BJ (cell line): ENCODE results near the gene NOX5. TPM values are rescaled to one million over a fixed set of nuclear protein-coding genes. Genes with fewer than 3 reads are reported as not detected.

ENCODE experiments used
- CTCF ChIA-PET: fragments of 350-600 bp; formaldehyde crosslinking; extraction: SDS; loops from one replicate; lab custom pipeline; 2021; ENCODE audit warnings: antibody characterized with exemption, inconsistent platforms; lab: Yijun Ruan, JAX
- POLR2A ChIA-PET: fragments of 300-600 bp; sonication (Branson Sonifier 250); formaldehyde crosslinking; extraction: SDS; loops from one replicate; lab custom pipeline; 2021; ENCODE audit warnings: antibody characterized with exemption; lab: Charles Lee
- DNase-seq: peaks from one replicate; pipeline ENCODE4 v3.0.0-alpha.2; 2011; ENCODE audit warnings: low read depth
- H3K27me3 ChIP-seq: 2 replicates; pipeline ENCODE4 v1.6.0; 2011; ENCODE audit warnings: low read length; ENCODE audit not compliant: control insufficient read depth, insufficient read depth
- H3K36me3 ChIP-seq: 2 replicates; pipeline ENCODE4 v1.5.1; 2011; ENCODE audit warnings: low read length; ENCODE audit not compliant: control insufficient read depth, insufficient read depth
- H3K4me3 ChIP-seq: 2 replicates; pipeline ENCODE4 v1.5.1; 2011; ENCODE audit warnings: low read depth, mild to moderate bottlenecking, control low read depth, low read length
- CTCF ChIP-seq: IDR thresholded peaks from 2 replicates; pipeline ENCODE4 v1.5.1; 2011; ENCODE audit warnings: low read depth, mild to moderate bottlenecking, control low read depth, inconsistent platforms, low read length, moderate library complexity; ENCODE audit not compliant: insufficient read depth
- polyA plus RNA-seq: library from polyadenylated mRNA; depleted of rRNA; stranded (reverse); fragments of >200 nt; gene quantifications from 2 replicates; pipeline ENCODE4 v1.2.3, GENCODE V29; 2011

The NOX5 gene
- polyA plus RNA-seq, 1 experiment: 0.86 TPM

GRCh38 chr15:69042531-69042930 lies 28.0 kb downstream of the NOX5 start:
- Histone ChIP-seq H3K36me3 (no peaks in the 10 kb centered on the region), H3K27me3 (no peaks in the 10 kb centered on the region; the same call in 1 of the 2 replicates), H3K4me3 (no peak overlapping the region)
- TF ChIP-seq CTCF: no peak
- DNase-seq: no peak
- ChIA-PET CTCF (no interaction called here), POLR2A (no interaction called here)

- TF ChIP-seq CTCF: peak; percentile 25; the same call in 1 of the 2 replicates
- CTCF ChIA-PET: interaction anchor here (0.7 to 1.8 kb wide), 8 partner anchors 11 to 416 kb away, joined by 3 to 7 read pairs (median 3); no protein-coding TSS in a partner anchor
These were observed 31.3 kb downstream of the NOX5 start for GRCh38 chr15:69045802-69046201.

GRCh38 chr15:69046781-69047180 lies 32.3 kb downstream of the NOX5 start:
- H3K27me3 ChIP-seq: no peaks in the 10 kb centered on the region; the same call in 1 of the 2 replicates
- no peak overlapping the region for H3K4me3 ChIP-seq
- ChIA-PET CTCF (interaction anchor here (1.1 to 1.8 kb wide), 4 partner anchors 10 to 218 kb away, joined by 3 to 7 read pairs (median 6); no protein-coding TSS in a partner anchor), POLR2A (no interaction called here)
- no peak for DNase-seq
- H3K36me3 ChIP-seq: no peaks in the 10 kb centered on the region
- no peak for TF ChIP-seq CTCF

More at GRCh38 chr15:69045802-69046201, 31.3 kb downstream of the NOX5 start:
- POLR2A ChIA-PET: no interaction called here
- DNase-seq: no peak
- Histone ChIP-seq H3K4me3 (no peak overlapping the region), H3K36me3 (no peaks in the 10 kb centered on the region), H3K27me3 (no peaks in the 10 kb centered on the region; the same call in 1 of the 2 replicates)

- Histone ChIP-seq H3K27me3 (peaks cover 2% of the 10 kb centered on the region; the same call in 1 of the 2 replicates), H3K36me3 (no peaks in the 10 kb centered on the region), H3K4me3 (no peak overlapping the region)
- POLR2A ChIA-PET: no interaction called here
- DNase-seq: no peak
- no peak for TF ChIP-seq CTCF
- CTCF ChIA-PET: interaction anchor here (1.1 to 1.8 kb wide), 2 partner anchors 8 to 9 kb away, joined by 3 to 9 read pairs; no protein-coding TSS in a partner anchor
These were observed 35.5 kb downstream of the NOX5 start for GRCh38 chr15:69049976-69050375.

- no peaks in the 10 kb centered on the region for H3K36me3 ChIP-seq
- ChIA-PET CTCF (interaction anchor here (1.4 to 7.9 kb wide), 3 partner anchors 22 to 338 kb away, joined by 3 to 70 read pairs (median 4); no protein-coding TSS in a partner anchor), POLR2A (no interaction called here)
- no peak for DNase-seq
- no peak for TF ChIP-seq CTCF
- no peak overlapping the region for H3K4me3 ChIP-seq
- H3K27me3 ChIP-seq: peaks cover 2% of the 10 kb centered on the region; the same call in 1 of the 2 replicates
These were observed 40.8 kb downstream of the NOX5 start for GRCh38 chr15:69055251-69055650.
